NT2/D1 (cell line): ENCODE data around the gene UNC93B1.

ENCODE experiments used
- DNase-seq: peaks from one replicate; pipeline ENCODE4 v3.0.0-alpha.2; 2011; ENCODE audit warnings: low read depth, low spot score
- H3K27me3 ChIP-seq: 2 replicates; pipeline ENCODE4 v1.6.0; 2011; ENCODE audit warnings: mild to moderate bottlenecking; ENCODE audit not compliant: insufficient read length, insufficient read depth
- H3K36me3 ChIP-seq: 2 replicates; pipeline ENCODE4 v1.6.1; 2011; ENCODE audit warnings: mild to moderate bottlenecking, low read length, mixed read lengths; ENCODE audit not compliant: insufficient read depth, insufficient read length
- H3K4me1 ChIP-seq: 2 replicates; pipeline ENCODE4 v1.5.1; 2011; ENCODE audit not compliant: insufficient read depth, insufficient read length
- H3K4me3 ChIP-seq: 2 replicates; pipeline ENCODE4 v1.5.1; 2011; ENCODE audit warnings: low read depth; ENCODE audit not compliant: insufficient read length
- H3K9ac ChIP-seq: 2 replicates; pipeline ENCODE4 v1.6.0; 2011; ENCODE audit warnings: low read depth; ENCODE audit not compliant: insufficient read length
- H3K9me3 ChIP-seq: 2 replicates; pipeline ENCODE4 v1.5.1; 2011; ENCODE audit warnings: mild to moderate bottlenecking, low read length; ENCODE audit not compliant: insufficient read depth
- SUZ12 ChIP-seq: IDR thresholded peaks from 2 replicates; pipeline ENCODE4 v1.6.1; 2011; ENCODE audit not compliant: insufficient read length, insufficient read depth; ENCODE audit errors: extremely low read depth
- YY1 ChIP-seq: IDR thresholded peaks from 2 replicates; pipeline ENCODE4 v1.6.1; 2011; ENCODE audit not compliant: insufficient read length, insufficient read depth
- ZNF274 ChIP-seq: IDR thresholded peaks from 2 replicates; pipeline ENCODE4 v1.6.1; 2011; ENCODE audit warnings: mild to moderate bottlenecking, low read depth, low read length

Gene UNC93B1

DNA sequence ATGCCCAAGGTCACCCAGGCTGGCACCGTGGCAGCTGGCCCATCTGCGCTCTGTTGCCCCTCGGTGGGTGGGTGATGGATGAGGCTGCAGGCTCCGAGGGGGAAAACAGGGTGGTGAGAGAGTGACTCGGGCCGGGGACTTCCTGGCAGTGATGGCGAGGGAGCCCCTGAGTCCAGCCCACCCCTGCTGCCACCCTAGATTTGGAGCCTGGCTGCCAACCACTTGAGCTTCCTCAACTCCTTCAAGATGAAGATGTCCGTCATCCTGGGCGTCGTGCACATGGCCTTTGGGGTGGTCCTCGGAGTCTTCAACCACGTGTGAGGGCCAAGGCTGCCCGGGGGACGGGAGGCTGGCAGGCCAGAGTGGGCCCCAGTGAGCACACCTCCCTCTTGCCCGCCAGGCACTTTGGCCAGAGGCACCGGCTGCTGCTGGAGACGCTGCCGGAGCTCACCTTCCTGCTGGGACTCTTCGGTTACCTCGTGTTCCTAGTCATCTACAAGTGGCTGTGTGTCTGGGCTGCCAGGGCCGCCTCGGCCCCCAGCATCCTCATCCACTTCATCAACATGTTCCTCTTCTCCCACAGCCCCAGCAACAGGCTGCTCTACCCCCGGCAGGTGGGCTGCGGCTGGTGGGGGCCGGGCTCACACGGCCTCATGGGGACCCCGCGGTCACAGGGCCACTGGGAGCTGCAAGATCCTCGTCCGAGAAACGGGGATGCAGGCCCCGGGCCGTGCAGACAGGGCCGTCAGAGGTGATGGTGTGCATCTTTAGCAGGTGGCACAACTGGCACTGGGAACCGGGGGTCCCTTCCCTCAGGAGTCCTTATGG lies 45.0 kb upstream of the UNC93B1 start:
- Histone ChIP-seq H3K36me3 (peaks cover 82% of the 10 kb centered on the region), H3K27me3 (no peaks in the 10 kb centered on the region), H3K4me1 (peaks cover 9% of the 10 kb centered on the region), H3K9ac (no peak overlapping the region), H3K4me3 (no peak overlapping the region), H3K9me3 (no peaks in the 10 kb centered on the region)
- TF ChIP-seq SUZ12 = no peak
- no peak for TF ChIP-seq ZNF274
- no peak for TF ChIP-seq YY1
- no peak for DNase-seq

DNA sequence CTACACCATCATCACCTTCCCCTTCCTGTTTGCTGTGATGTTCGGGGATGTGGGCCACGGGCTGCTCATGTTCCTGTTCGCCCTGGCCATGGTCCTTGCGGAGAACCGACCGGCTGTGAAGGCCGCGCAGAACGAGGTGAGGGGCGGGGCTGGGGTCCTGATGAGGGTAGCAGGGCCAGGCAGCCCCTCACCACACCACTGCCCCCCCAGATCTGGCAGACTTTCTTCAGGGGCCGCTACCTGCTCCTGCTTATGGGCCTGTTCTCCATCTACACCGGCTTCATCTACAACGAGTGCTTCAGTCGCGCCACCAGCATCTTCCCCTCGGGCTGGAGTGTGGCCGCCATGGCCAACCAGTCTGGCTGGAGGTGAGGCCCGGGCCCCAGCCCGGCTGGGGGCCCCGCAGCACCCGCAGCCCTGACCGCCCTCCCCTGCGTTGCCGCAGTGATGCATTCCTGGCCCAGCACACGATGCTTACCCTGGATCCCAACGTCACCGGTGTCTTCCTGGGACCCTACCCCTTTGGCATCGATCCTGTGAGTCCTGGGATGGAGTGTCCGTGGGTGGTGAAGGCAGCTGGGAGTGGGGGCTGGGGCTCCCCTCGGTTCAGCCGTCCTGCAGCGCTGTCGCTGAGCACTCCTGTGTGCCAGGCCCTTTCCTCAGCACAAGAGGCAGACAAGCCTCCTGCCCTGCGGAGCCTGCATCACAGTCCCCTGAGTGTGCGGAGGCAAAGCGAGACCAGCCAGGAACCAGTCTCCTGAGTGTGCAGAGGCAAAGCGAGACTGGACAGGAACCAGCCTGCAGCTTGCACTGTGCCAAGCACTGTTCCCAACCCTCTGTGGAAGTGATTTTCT lies 43.8 kb upstream of the UNC93B1 start:
- Histone ChIP-seq H3K4me1 (peaks cover 17% of the 10 kb centered on the region), H3K27me3 (no peaks in the 10 kb centered on the region), H3K4me3 (no peak overlapping the region), H3K36me3 (peaks cover 75% of the 10 kb centered on the region), H3K9me3 (no peaks in the 10 kb centered on the region), H3K9ac (peak overlapping the region; percentile 32)
- no peak for DNase-seq
- TF ChIP-seq SUZ12 = no peak
- TF ChIP-seq ZNF274 = no peak
- TF ChIP-seq YY1 = no peak

DNA sequence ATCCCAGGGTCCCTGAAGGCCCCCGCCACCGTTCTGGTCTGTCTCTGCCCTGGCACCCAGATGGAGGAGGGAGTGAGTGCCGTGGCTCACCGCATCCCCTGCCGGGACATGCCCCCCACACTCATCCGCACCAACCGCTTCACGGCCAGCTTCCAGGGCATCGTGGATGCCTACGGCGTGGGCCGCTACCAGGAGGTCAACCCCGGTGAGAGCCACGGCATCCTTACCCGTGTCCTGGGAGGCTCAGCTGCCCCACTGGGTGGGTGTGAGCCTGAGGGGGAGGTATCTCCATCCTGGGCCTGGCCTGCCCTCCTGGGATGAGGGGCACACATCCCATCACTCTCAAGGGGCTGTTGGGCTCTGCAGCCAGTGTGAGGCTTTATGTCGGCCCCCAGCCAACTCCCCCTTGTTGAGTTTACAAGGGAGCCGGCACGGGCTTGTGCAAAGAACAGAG lies 41.0 kb upstream of the UNC93B1 start:
- TF ChIP-seq ZNF274 (no peak), YY1 (no peak), SUZ12 (no peak)
- H3K9me3 ChIP-seq = no peaks in the 10 kb centered on the region
- peaks cover 52% of the 10 kb centered on the region for H3K36me3 ChIP-seq
- no peak overlapping the region for H3K9ac ChIP-seq
- peaks cover 25% of the 10 kb centered on the region for H3K4me1 ChIP-seq
- DNase-seq = no peak
- no peak overlapping the region for H3K4me3 ChIP-seq
- H3K27me3 ChIP-seq = no peaks in the 10 kb centered on the region

DNA sequence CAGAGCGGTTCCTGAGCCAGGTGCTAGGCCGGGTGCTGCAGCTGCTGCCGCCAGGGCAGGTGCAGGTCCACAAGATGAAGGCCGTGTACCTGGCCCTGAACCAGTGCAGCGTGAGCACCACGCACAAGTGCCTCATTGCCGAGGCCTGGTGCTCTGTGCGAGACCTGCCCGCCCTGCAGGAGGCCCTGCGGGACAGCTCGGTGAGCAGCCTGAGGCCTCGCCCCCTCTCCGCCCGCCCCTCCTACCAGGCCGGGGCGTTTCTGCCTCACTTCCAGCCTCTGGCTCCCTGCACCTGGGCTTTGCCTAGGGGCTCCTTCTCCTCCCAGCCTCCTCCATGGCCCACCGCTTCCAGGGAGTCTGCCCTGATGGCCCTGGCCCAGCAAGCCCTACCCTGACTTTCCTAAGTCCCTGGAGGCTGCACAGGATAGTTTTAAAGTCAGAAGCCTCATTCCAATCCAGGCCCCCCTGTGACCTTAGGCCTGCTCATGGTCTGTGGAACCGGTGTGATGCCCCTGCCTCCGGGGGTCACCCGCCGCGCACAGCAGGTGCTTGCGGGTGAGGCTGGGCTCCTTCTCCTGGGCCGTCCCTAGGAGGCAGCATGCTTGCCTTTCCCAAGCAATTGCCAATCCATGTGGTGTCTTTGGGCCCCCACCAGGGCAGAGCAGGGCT lies 40.4 kb upstream of the UNC93B1 start:
- H3K4me1 ChIP-seq = peaks cover 30% of the 10 kb centered on the region
- DNase-seq = no peak
- peaks cover 45% of the 10 kb centered on the region for H3K36me3 ChIP-seq

DNA sequence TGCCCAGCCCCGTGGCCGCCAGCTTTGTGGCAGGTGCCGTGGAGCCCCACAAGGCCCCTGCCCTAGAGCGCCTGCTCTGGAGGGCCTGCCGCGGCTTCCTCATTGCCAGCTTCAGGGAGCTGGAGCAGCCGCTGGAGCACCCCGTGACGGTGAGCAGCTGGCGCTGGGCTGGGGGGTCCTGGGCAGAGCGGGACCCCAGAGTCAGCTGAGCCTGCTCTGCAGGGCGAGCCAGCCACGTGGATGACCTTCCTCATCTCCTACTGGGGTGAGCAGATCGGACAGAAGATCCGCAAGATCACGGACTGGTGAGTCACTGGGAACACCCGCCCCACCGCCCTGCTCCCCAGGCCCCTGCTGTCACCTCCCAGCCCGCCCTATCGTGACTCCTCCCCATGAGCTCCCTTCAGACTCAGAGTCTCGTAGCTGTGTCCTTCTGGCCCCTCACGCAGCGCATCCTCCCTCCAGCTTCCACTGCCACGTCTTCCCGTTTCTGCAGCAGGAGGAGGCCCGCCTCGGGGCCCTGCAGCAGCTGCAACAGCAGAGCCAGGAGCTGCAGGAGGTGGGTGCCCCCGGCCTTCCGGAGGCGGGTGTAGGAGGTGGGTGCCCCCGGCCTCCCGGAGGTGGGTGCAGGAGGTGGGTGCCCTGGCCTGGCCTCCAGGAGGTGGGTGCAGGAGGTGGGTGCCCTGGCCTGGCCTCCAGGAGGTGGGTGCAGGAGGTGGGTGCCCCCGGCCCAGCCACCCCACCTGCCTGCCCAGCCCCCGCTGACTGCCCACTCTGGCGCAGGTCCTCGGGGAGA lies 39.6 kb upstream of the UNC93B1 start:
- H3K9me3 ChIP-seq = no peaks in the 10 kb centered on the region
- peaks cover 35% of the 10 kb centered on the region for H3K4me1 ChIP-seq
- H3K36me3 ChIP-seq = peaks cover 38% of the 10 kb centered on the region
- H3K9ac ChIP-seq = no peak overlapping the region
- no peak for DNase-seq
- no peak overlapping the region for H3K4me3 ChIP-seq
- no peaks in the 10 kb centered on the region for H3K27me3 ChIP-seq
- no peak for TF ChIP-seq YY1
- no peak for TF ChIP-seq ZNF274

More for the DNA sequence above, 40.4 kb upstream of the UNC93B1 start:
- H3K9me3 ChIP-seq = no peaks in the 10 kb centered on the region
- H3K27me3 ChIP-seq = no peaks in the 10 kb centered on the region
- H3K4me3 ChIP-seq = no peak overlapping the region
- TF ChIP-seq ZNF274 (no peak), SUZ12 (no peak), YY1 (no peak)
- no peak overlapping the region for H3K9ac ChIP-seq

DNA sequence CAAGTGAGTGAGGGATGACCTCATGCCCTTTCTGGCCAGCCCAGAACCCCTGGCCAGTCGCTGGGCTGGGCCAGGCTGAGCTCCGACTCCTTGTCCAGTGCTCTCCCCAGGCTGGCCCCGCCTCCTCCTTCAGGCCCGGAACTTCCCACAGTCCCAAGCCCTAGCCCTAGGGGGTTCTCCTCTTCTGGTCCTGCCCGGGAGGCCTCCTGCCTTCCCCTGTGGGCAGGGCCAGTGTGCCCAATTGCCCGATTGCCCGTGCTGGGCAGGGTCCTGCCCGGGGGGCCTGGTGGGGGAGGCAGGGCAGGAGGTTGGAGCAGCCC lies 39.1 kb upstream of the UNC93B1 start:
- no peaks in the 10 kb centered on the region for H3K27me3 ChIP-seq
- no peak overlapping the region for H3K9ac ChIP-seq
- TF ChIP-seq YY1 (no peak), SUZ12 (no peak), ZNF274 (no peak)
- H3K4me3 ChIP-seq = no peak overlapping the region
- peaks cover 40% of the 10 kb centered on the region for H3K4me1 ChIP-seq
- peaks cover 35% of the 10 kb centered on the region for H3K36me3 ChIP-seq
- H3K9me3 ChIP-seq = no peaks in the 10 kb centered on the region
- DNase-seq = no peak
